DND-41 (cell line): Measurements from ENCODE around the gene ZNF23.

Experiments
- ATAC-seq: fragments of 200-7000 bp; cut with Tn5 transposase; 3 replicates; pipeline ENCODE4 v1.9.1; 2021; ENCODE audit warnings: low read depth; ENCODE audit not compliant: insufficient read depth
- DNase-seq: peaks from one replicate; pipeline ENCODE4 v3.0.0-alpha.2; 2020
- H2AFZ ChIP-seq: 2 replicates; pipeline ENCODE4 v1.6.0; 2012; ENCODE audit warnings: low read depth, low read length
- H3K27ac ChIP-seq: 2 replicates; pipeline ENCODE4 v1.5.1; 2012; ENCODE audit warnings: low read length, inconsistent platforms
- H3K27me3 ChIP-seq: fragments of 200-600 bp; sonication (generic); 2 replicates; pipeline ENCODE4 v1.6.0; 2012; ENCODE audit warnings: low read length, mild to moderate bottlenecking, inconsistent platforms; ENCODE audit not compliant: insufficient read depth, poor library complexity
- H3K36me3 ChIP-seq: 2 replicates; pipeline ENCODE4 v1.5.1; 2012; ENCODE audit warnings: low read length, inconsistent platforms; ENCODE audit not compliant: insufficient read depth
- H3K4me1 ChIP-seq: 2 replicates; pipeline ENCODE4 v1.5.1; 2012; ENCODE audit warnings: mild to moderate bottlenecking, low read length; ENCODE audit not compliant: insufficient read depth
- H3K4me2 ChIP-seq: 2 replicates; pipeline ENCODE4 v1.6.0; 2012; ENCODE audit warnings: mild to moderate bottlenecking, moderate library complexity, low read length, inconsistent platforms; ENCODE audit not compliant: insufficient read depth
- H3K4me3 ChIP-seq, 2 experiments: fragments of 200-600 bp in 1 of 2; shearing (Covaris generic) in 1 of 2; 2 replicates each; pipeline ENCODE4 v1.5.1; 2012 to 2016; ENCODE audit warnings: inconsistent platforms in 2 of 2, low read length in 2 of 2, mild to moderate bottlenecking in 2 of 2, low read depth in 1 of 2, moderate library complexity in 1 of 2
- H3K79me2 ChIP-seq: 2 replicates; pipeline ENCODE4 v1.6.0; 2012; ENCODE audit warnings: low read length, inconsistent platforms; ENCODE audit not compliant: insufficient read depth
- H3K9ac ChIP-seq: 2 replicates; pipeline ENCODE4 v1.6.0; 2012; ENCODE audit warnings: low read depth, mild to moderate bottlenecking, inconsistent platforms, low read length, moderate library complexity
- H3K9me3 ChIP-seq: 2 replicates; pipeline ENCODE4 v1.5.1; 2012; ENCODE audit warnings: low read length, moderate library complexity, mild to moderate bottlenecking, inconsistent platforms; ENCODE audit not compliant: insufficient read depth, severe bottlenecking
- H4K20me1 ChIP-seq: 2 replicates; pipeline ENCODE4 v1.6.0; 2012; ENCODE audit warnings: low read length; ENCODE audit not compliant: insufficient read depth
- EZH2 ChIP-seq: IDR thresholded peaks from 3 replicates; pipeline ENCODE4 v1.6.1; 2012; ENCODE audit warnings: borderline replicate concordance, low read depth, mild to moderate bottlenecking, moderate library complexity, low read length, inconsistent platforms; ENCODE audit not compliant: severe bottlenecking
- TF ChIP-seq, protein P1 (sequence below): IDR thresholded peaks from 2 replicates; pipeline ENCODE4 v1.5.1; 2012; ENCODE audit warnings: borderline replicate concordance, low read length, moderate library complexity, mild to moderate bottlenecking; ENCODE audit not compliant: poor library complexity, severe bottlenecking; ENCODE audit errors: extremely low read depth

The ZNF23 gene

DNA sequence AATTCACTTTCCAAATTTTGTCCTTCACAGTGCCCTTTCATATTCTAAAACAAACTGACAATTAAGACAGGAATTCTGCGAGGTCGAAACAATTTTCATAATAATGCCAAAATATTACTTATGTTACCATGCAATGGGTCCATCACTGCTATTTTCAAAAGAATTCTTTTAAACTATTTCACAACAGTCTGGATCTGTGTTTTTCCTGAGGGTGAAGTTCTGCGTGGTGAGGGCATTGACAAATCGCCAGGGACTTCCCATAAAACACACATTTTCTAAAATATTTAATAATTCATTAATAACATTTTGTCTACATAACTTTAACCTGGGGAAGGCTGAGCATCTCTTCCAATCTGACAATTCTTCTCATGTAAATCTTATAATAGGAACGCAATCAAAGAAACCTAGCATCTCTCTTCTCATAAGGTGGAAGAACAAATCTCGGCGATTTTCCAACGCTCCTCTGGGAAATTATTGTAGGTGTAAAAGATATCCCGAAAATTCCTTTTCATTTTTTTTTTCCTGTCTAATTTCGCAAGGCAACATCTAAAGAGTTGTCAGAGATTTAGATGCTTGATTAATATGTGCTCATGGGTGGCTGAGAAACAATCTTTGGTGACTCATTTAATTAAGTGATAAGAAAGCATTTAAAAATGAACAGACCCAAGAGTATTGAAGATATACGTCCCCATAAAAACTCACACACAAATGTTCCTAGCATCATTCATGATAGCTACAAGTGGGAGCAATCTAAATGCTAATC, 62.1 kb downstream of the ZNF23 start:
- DNase-seq (no peak), ATAC-seq (no peak)
- H2AFZ ChIP-seq: no peak overlapping the region
- no peak overlapping the region for H3K4me3 ChIP-seq
- H3K27me3 ChIP-seq: no peaks in the 10 kb centered on the region
- no peaks in the 10 kb centered on the region for H4K20me1 ChIP-seq
- no peaks in the 10 kb centered on the region for H3K9me3 ChIP-seq
- H3K4me1 ChIP-seq: no peaks in the 10 kb centered on the region
- no peak overlapping the region for H3K27ac ChIP-seq
- H3K36me3 ChIP-seq: no peaks in the 10 kb centered on the region
- TF ChIP-seq, protein P1, sequence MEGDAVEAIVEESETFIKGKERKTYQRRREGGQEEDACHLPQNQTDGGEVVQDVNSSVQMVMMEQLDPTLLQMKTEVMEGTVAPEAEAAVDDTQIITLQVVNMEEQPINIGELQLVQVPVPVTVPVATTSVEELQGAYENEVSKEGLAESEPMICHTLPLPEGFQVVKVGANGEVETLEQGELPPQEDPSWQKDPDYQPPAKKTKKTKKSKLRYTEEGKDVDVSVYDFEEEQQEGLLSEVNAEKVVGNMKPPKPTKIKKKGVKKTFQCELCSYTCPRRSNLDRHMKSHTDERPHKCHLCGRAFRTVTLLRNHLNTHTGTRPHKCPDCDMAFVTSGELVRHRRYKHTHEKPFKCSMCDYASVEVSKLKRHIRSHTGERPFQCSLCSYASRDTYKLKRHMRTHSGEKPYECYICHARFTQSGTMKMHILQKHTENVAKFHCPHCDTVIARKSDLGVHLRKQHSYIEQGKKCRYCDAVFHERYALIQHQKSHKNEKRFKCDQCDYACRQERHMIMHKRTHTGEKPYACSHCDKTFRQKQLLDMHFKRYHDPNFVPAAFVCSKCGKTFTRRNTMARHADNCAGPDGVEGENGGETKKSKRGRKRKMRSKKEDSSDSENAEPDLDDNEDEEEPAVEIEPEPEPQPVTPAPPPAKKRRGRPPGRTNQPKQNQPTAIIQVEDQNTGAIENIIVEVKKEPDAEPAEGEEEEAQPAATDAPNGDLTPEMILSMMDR: no peak
- no peak for TF ChIP-seq EZH2
- H3K4me2 ChIP-seq: no peak overlapping the region
- H3K79me2 ChIP-seq: no peaks in the 10 kb centered on the region
- no peak overlapping the region for H3K9ac ChIP-seq
